OCI-LY1 (cell line): ENCODE data around the gene PTPRD.

Source experiments
- H2AFZ ChIP-seq: fragments of 200-600 bp; sonication (generic), shearing (Covaris generic); 2 replicates; pipeline ENCODE4 v1.6.0; 2014; ENCODE audit warnings: antibody characterized with exemption, mild to moderate bottlenecking, low read length
- H3F3A ChIP-seq: fragments of 200-600 bp; sonication (generic), shearing (Covaris generic); 2 replicates; pipeline ENCODE4 v1.6.0; 2014; ENCODE audit warnings: mild to moderate bottlenecking, antibody characterized with exemption, low read length, moderate library complexity; ENCODE audit not compliant: insufficient read depth
- H3K27ac ChIP-seq: fragments of 200-600 bp; sonication (generic); 2 replicates; pipeline ENCODE4 v1.5.1; 2014; ENCODE audit warnings: low read length, mixed run types, mild to moderate bottlenecking, low read depth; ENCODE audit not compliant: poor library complexity, severe bottlenecking
- H3K27me3 ChIP-seq: fragments of 200-600 bp; sonication (generic); 2 replicates; pipeline ENCODE4 v1.6.0; 2014; ENCODE audit warnings: antibody characterized with exemption, mild to moderate bottlenecking, low read length, moderate library complexity; ENCODE audit not compliant: insufficient read depth
- H3K36me3 ChIP-seq: fragments of 200-600 bp; sonication (generic); 2 replicates; pipeline ENCODE4 v1.6.1; 2014; ENCODE audit warnings: mild to moderate bottlenecking, antibody characterized with exemption, low read length, moderate library complexity, mixed read lengths; ENCODE audit not compliant: insufficient read depth
- H3K4me1 ChIP-seq: fragments of 200-600 bp; sonication (generic); 2 replicates; pipeline ENCODE4 v1.5.1; 2014; ENCODE audit warnings: mild to moderate bottlenecking, low read length, moderate library complexity; ENCODE audit not compliant: insufficient read depth, severe bottlenecking
- H3K4me2 ChIP-seq: fragments of 200-600 bp; sonication (generic), shearing (Covaris generic); 2 replicates; pipeline ENCODE4 v1.6.1; 2014; ENCODE audit warnings: low read length
- H3K4me3 ChIP-seq: fragments of 200-600 bp; sonication (generic); 2 replicates; pipeline ENCODE4 v1.5.1; 2014; ENCODE audit warnings: low read length, low read depth, mild to moderate bottlenecking, mixed read lengths; ENCODE audit not compliant: poor library complexity, severe bottlenecking
- H3K79me2 ChIP-seq: fragments of 200-600 bp; shearing (Covaris generic); 2 replicates; pipeline ENCODE4 v1.6.1; 2016; ENCODE audit warnings: mixed run types, low read length, mixed read lengths; ENCODE audit not compliant: insufficient read depth
- H3K9ac ChIP-seq: fragments of 200-600 bp; sonication (generic), shearing (Covaris generic); 2 replicates; pipeline ENCODE4 v1.6.1; 2014; ENCODE audit warnings: mild to moderate bottlenecking, low read length, mixed read lengths
- H3K9me2 ChIP-seq: fragments of 200-600 bp; sonication (generic), shearing (Covaris generic); 2 replicates; pipeline ENCODE4 v1.6.1; 2014; ENCODE audit warnings: low read depth, mild to moderate bottlenecking, low read length, mixed read lengths
- H3K9me3 ChIP-seq: fragments of 200-600 bp; shearing (Covaris generic); 2 replicates; pipeline ENCODE4 v1.6.1; 2014; ENCODE audit warnings: low read length, mixed read lengths
- H4K20me1 ChIP-seq: fragments of 200-600 bp; sonication (generic), shearing (Covaris generic); 2 replicates; pipeline ENCODE4 v1.6.0; 2016; ENCODE audit warnings: mild to moderate bottlenecking, low read length; ENCODE audit not compliant: insufficient read depth
- CTCF ChIP-seq: fragments of 200-600 bp; sonication (generic), shearing (Covaris generic); IDR thresholded peaks from 2 replicates; pipeline ENCODE4 v1.5.1; 2017; ENCODE audit warnings: mild to moderate bottlenecking, antibody characterized with exemption, low read length, moderate library complexity, mixed read lengths
- EZH2 ChIP-seq: fragments of 200-600 bp; sonication (generic), shearing (Covaris generic); IDR thresholded peaks from 2 replicates; pipeline ENCODE4 v1.8.0; 2017; ENCODE audit warnings: borderline replicate concordance, mixed run types, mild to moderate bottlenecking, antibody characterized with exemption, low read length, moderate library complexity, mixed read lengths

Gene PTPRD

GRCh38 chr9:8725635-8726034 is 1887.2 kb downstream of the PTPRD start:
- H3K4me3 ChIP-seq, result no peak overlapping the region
- TF ChIP-seq CTCF (no peak), EZH2 (no peak)

GRCh38 chr9:8724284-8725018 is 1888.4 kb downstream of the PTPRD start:
- Histone ChIP-seq H3K27ac (no peak overlapping the region), H4K20me1 (no peaks in the 10 kb centered on the region), H3K27me3 (no peaks in the 10 kb centered on the region), H3K36me3 (no peaks in the 10 kb centered on the region), H3K4me1 (no peaks in the 10 kb centered on the region), H3K4me3 (no peak overlapping the region), H3K4me2 (no peak overlapping the region), H3K9me3 (no peaks in the 10 kb centered on the region), H3K9me2 (no peaks in the 10 kb centered on the region), H3K79me2 (no peaks in the 10 kb centered on the region), H3F3A (no peaks in the 10 kb centered on the region), H3K9ac (no peak overlapping the region), H2AFZ (no peak overlapping the region)
- TF ChIP-seq CTCF (no peak), EZH2 (no peak)

More at GRCh38 chr9:8725635-8726034, 1887.2 kb downstream of the PTPRD start:
- Histone ChIP-seq H4K20me1 (no peaks in the 10 kb centered on the region), H3K9me3 (no peaks in the 10 kb centered on the region), H3K9ac (no peak overlapping the region), H3K4me2 (no peak overlapping the region), H3K36me3 (no peaks in the 10 kb centered on the region), H3K4me1 (no peaks in the 10 kb centered on the region), H3F3A (no peaks in the 10 kb centered on the region), H3K27ac (no peak overlapping the region), H3K27me3 (no peaks in the 10 kb centered on the region), H3K9me2 (no peaks in the 10 kb centered on the region), H3K79me2 (no peaks in the 10 kb centered on the region), H2AFZ (no peak overlapping the region)

GRCh38 chr9:8723195-8723594 is 1889.6 kb downstream of the PTPRD start:
- no peak overlapping the region for H3K4me2 ChIP-seq
- no peak overlapping the region for H3K4me3 ChIP-seq
- no peaks in the 10 kb centered on the region for H3K27me3 ChIP-seq
- no peaks in the 10 kb centered on the region for H4K20me1 ChIP-seq
- no peak overlapping the region for H2AFZ ChIP-seq
- no peaks in the 10 kb centered on the region for H3K9me2 ChIP-seq
- no peaks in the 10 kb centered on the region for H3K79me2 ChIP-seq
- no peaks in the 10 kb centered on the region for H3F3A ChIP-seq
- H3K9me3 ChIP-seq, result no peaks in the 10 kb centered on the region
- H3K9ac ChIP-seq, result no peak overlapping the region
- TF ChIP-seq CTCF (no peak), EZH2 (no peak)
- no peaks in the 10 kb centered on the region for H3K36me3 ChIP-seq
- no peaks in the 10 kb centered on the region for H3K4me1 ChIP-seq
- H3K27ac ChIP-seq, result no peak overlapping the region
